Spleen (tissue), 11 donors: ENCODE measurements around the gene SEPTIN1. TPM values are rescaled to one million over a fixed set of nuclear protein-coding genes. Genes with fewer than 3 reads are reported as not detected.

Experiments used
- DNase-seq: peaks from one replicate; pipeline ENCODE4 v3.0.0-alpha.2; 2020
- H3K27ac ChIP-seq, 8 donors: fragments of 200-600 bp; sonication (generic) in 7 of 8; 1 replicate in 4 of 8; 2 replicates in 4 of 8; pipeline versions ENCODE4 v1.5.0 to v1.8.0; 2016 to 2021; ENCODE audit warnings: inconsistent platforms in 4 of 8, mild to moderate bottlenecking in 4 of 8, moderate library complexity in 1 of 8
- H3K27me3 ChIP-seq, 7 donors: fragments of 200-600 bp; sonication (generic) in 6 of 7; replicated peaks in 1 of 7; 1 replicate in 4 of 7; 2 replicates in 3 of 7; pipeline versions ENCODE4 v1.5.0 to v1.8.0; 2016 to 2021; ENCODE audit warnings: inconsistent platforms in 3 of 7, mild to moderate bottlenecking in 1 of 7
- H3K36me3 ChIP-seq, 6 donors: fragments of 200-600 bp; sonication (generic) in 5 of 6; 1 replicate in 4 of 6; 2 replicates in 2 of 6; pipeline versions ENCODE4 v1.5.0 to v1.8.0; 2016 to 2021; ENCODE audit warnings: inconsistent platforms in 2 of 6
- H3K4me1 ChIP-seq, 6 donors: fragments of 200-600 bp; sonication (generic) in 5 of 6; 1 replicate in 3 of 6; 2 replicates in 3 of 6; pipeline versions ENCODE4 v1.5.0 to v1.8.0; 2016 to 2021; ENCODE audit warnings: inconsistent platforms in 3 of 6
- H3K4me3 ChIP-seq, 8 donors: fragments of 200-600 bp; sonication (generic) in 7 of 8; 1 replicate in 4 of 8; 2 replicates in 4 of 8; pipeline versions ENCODE4 v1.5.0 to v1.8.0; 2016 to 2021; ENCODE audit warnings: inconsistent platforms in 4 of 8, mild to moderate bottlenecking in 4 of 8, moderate library complexity in 2 of 8
- H3K9me3 ChIP-seq, 8 donors: fragments of 200-600 bp; sonication (generic) in 7 of 8; 1 replicate in 4 of 8; 2 replicates in 4 of 8; pipeline versions ENCODE4 v1.5.0 to v1.8.0; 2016 to 2021; ENCODE audit warnings: inconsistent platforms in 4 of 8
- CTCF ChIP-seq, 11 experiments: fragments of 200-600 bp in 7 of 11; fragments of 450-650 bp in 4 of 11; sonication (generic) in 4 of 11; IDR thresholded peaks in 8 of 11; conservative IDR thresholded peaks in 3 of 11; 1 replicate in 7 of 11; 2 replicates in 4 of 11; pipeline versions ENCODE4 v1.4.0 to v1.8.0; 2016 to 2021; ENCODE audit warnings: antibody characterized with exemption in 11 of 11, inconsistent platforms in 4 of 11, mild to moderate bottlenecking in 1 of 11
- POLR2A ChIP-seq, 3 donors: fragments of 450-650 bp; IDR thresholded peaks; one replicate each; pipeline ENCODE4 v1.5.1; 2017; ENCODE audit warnings: antibody characterized with exemption in 3 of 3, mild to moderate bottlenecking in 1 of 3
- POLR2AphosphoS5 ChIP-seq, 3 donors: sonication (generic); formaldehyde crosslinking; IDR thresholded peaks; one replicate each; pipeline ENCODE4 v1.5.1; 2017; ENCODE audit warnings: antibody characterized with exemption in 3 of 3
- WGBS, 5 donors: extraction: QIAGEN DNeasy Blood & Tissue Kit in 3 of 5; methylation state at CpG; one replicate each; pipeline versions ENCODE4 v1.1.5 to v1.1.7; 2013 to 2018; 5-methylcytosine and 5-hydroxymethylcytosine counted together
- intact Hi-C: fragments of 100-400 bp; cut with DNase I; formaldehyde crosslinking; loops from one replicate; pipeline ENCODE4 v1.15.0; 2023; ENCODE audit warnings: low total_unique reads
- polyA plus RNA-seq, 3 donors: library from polyadenylated mRNA; stranded (reverse); fragments of 200-250 nt; gene quantifications; one replicate each; pipeline ENCODE4 v1.2.1, GENCODE V29; 2013
- total RNA-seq, 7 donors: library from RNA; depleted of rRNA in 3 of 7; stranded (reverse); fragments of >200 nt in 3 of 7; fragmentation: NEBNext Ultra II Directional in 4 of 7; extraction: Animal tissue kit (Norgen Biotek cat#: 25700) in 4 of 7; gene quantifications; one replicate each; pipeline versions ENCODE4 v1.1.0 to v1.2.1, GENCODE V29; 2016 to 2021
- donor health status: healthy with polysubstance abuse.
- donor health status: DM: no; HTN: no; CAD: no; lungs with moderate emphysema.
- donor health status: DM: no; HTN: no; CAD: no.
- donor health status: Bipolar disorder and iron deficiency.
- donor health status: healthy.
- donor health status: DM: no; HTN: no; CAD: no.
- donor health status: DM: yes; HTN: yes; CAD: no.

Gene SEPTIN1
- total and polyA plus RNA-seq, 10 donors = 38.5 to 199 (median 84.2) TPM

GRCh38 chr16:30414159-30414558 is 31.8 kb upstream of the SEPTIN1 start:
- Histone ChIP-seq H3K4me1 (peaks cover 9 to 36% (median 24%) of the 10 kb centered on the region in 6 donors), H3K27me3 (no peaks in the 10 kb centered on the region), H3K27ac (no peak overlapping the region), H3K4me3 (no peak overlapping the region), H3K36me3 (peaks cover 0 to 25% (median 5%) of the 10 kb centered on the region in 6 donors), H3K9me3 (no peaks in the 10 kb centered on the region)
- intact Hi-C loops = no loop called here
- WGBS, 5 donors = 91 to 96% (median 94%) methylated on average over 5 of the region's 5 CpGs
- DNase-seq = no peak
- TF ChIP-seq CTCF (IDR thresholded peaks at IDR 0.05 in 8 of 11, conservative IDR thresholded peaks at IDR 0.05 in 3 of 11) (no peak), POLR2A (IDR thresholded peaks at IDR 0.05) (no peak), POLR2AphosphoS5 (IDR thresholded peaks at IDR 0.05) (no peak)

DNA sequence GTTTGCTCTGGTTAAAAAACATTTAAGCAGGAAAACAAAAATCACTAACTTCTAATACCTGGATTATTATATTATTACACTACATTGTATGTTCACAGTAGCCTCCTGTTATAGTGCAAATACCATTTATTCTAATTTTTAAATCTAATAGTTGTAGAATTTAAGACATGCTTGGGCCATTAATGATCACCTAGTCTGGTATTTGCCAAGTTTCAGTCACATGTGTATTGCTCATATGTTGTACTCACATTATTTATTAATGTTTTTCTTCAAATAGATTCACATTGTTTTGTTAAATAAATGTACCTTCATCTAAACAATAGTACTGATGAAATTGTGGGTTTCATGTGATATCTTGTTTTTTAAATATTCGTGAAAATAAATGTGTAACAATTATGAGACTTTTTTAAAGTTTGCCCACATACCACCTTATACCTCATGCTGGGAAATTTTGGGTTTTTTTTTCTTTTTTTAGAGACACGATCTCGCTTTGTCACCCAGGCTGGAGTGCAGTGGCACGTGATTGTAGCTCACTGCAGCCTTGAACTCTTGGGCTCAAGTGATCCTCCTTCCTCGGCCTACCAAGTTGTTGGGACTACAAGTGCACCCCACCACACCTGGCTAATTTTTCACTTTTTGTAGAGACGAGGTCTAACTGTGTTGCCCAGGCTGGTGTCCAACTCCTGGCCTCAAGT is 30.9 kb upstream of the SEPTIN1 start:
- Histone ChIP-seq H3K27me3 (no peaks in the 10 kb centered on the region), H3K36me3 (peaks cover 0 to 25% (median 5%) of the 10 kb centered on the region in 6 donors), H3K4me1 (peaks cover 13 to 38% (median 27%) of the 10 kb centered on the region in 6 donors), H3K9me3 (no peaks in the 10 kb centered on the region), H3K27ac (no peak overlapping the region), H3K4me3 (no peak overlapping the region)
- intact Hi-C loops = no loop called here
- 83 to 94% (median 88%) methylated on average over 6 of the region's 6 CpGs for WGBS, 5 donors
- no peak for DNase-seq
- TF ChIP-seq CTCF (IDR thresholded peaks at IDR 0.05 in 8 of 11, conservative IDR thresholded peaks at IDR 0.05 in 3 of 11) (no peak), POLR2AphosphoS5 (IDR thresholded peaks at IDR 0.05) (no peak), POLR2A (IDR thresholded peaks at IDR 0.05) (no peak)

DNA sequence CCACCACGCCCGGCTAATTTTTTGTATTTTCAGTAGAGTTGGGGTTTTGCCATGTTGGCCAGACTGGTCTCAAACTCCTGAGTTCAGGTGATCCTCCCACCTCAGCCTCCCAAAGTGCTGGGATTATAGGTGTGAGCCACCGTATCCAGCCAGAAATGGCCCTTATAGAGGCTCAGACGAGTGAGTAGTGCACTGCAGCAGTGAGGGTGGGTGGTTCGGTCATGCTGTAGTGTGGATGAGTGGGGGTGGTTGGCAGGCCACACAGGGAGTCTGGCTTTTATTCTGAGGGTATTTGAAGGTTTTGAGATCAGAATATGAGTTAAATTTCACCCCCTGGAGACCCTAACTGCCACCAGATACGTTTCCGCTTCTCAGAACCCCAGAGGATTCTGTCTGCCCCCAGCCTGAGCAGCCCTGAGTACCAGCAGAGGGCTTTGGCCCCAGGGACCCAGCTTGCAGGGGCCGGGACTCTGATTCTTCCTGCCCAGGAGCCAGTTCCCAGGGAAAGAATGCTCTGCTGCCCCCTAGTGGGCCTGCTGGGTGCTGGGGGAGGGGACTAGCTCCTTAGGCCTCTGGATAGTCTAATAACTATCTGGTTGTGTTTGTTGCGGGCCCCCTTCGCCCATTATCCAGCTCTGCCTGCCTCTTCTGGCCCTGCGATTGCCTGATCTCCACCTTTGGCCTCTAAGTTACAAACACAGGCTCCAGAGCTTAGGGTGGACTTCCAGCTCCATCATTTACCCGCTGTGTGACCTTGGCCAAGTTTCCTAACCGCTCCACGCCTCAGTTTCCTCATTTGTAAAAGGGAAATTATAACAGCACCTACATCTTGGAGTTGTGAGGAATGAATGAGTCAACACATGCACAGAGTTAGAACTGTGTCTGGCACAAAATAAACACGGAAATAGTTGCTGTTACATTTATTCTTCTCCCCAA is 27.0 kb upstream of the SEPTIN1 start:
- Histone ChIP-seq H3K9me3 (no peaks in the 10 kb centered on the region), H3K27ac (peak overlapping the region in 5 of 8 donors; percentile 48 to 62 (median 51)), H3K4me1 (peaks cover 16 to 45% (median 32%) of the 10 kb centered on the region in 6 donors), H3K36me3 (peaks cover 0 to 24% (median 5%) of the 10 kb centered on the region in 6 donors), H3K27me3 (no peaks in the 10 kb centered on the region), H3K4me3 (no peak overlapping the region)
- WGBS, 5 donors = 42 to 48% (median 44%) methylated on average over 14 to 15 of the region's 15 CpGs
- TF ChIP-seq POLR2AphosphoS5 (IDR thresholded peaks at IDR 0.05) = peak; percentile 51 to 75 (median 64)
- TF ChIP-seq POLR2A (IDR thresholded peaks at IDR 0.05) = no peak
- TF ChIP-seq CTCF (IDR thresholded peaks at IDR 0.05 in 8 of 11, conservative IDR thresholded peaks at IDR 0.05 in 3 of 11) = peak; percentile 83 to 98 (median 95)
- peak; percentile 97 for DNase-seq
- intact Hi-C loops = no loop called here
